Endometrium (tissue), 2 donors: ENCODE data around the gene SIPA1L3.

Experiments used
- FAIRE-seq: peaks from 2 replicates; lab custom pipeline; 2012; peaks lifted over from hg19 to GRCh38; lab: Jason Lieb, UNC
- donor health status: control.
- donor health status: control.

Gene SIPA1L3

DNA sequence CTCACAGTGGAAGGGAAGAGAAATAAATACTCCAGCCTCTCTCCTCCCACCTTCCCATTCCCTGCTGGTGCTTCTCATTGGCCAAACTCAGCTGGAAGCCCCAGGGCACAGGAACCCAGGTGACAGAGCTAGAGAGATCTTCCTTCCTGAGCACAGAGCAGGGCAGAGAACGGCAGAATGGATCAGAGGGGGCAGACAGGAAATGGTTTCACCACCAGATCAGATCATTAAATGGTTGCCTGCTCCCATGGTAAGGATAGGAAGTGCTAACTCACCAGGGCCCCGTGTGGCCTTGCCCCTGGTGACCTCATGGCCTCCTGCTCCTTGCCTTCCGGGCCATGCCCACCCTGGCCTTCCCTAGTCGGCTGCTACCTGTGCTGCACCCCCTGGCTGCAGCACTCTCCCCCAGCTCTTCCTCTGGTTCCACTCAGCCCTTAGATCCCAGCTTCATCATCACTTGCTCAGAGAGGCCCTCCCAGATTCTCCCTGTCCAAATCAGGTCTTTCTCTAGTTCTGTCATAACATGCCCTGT is 208.3 kb downstream of the SIPA1L3 start:
- FAIRE-seq, result no peak

DNA sequence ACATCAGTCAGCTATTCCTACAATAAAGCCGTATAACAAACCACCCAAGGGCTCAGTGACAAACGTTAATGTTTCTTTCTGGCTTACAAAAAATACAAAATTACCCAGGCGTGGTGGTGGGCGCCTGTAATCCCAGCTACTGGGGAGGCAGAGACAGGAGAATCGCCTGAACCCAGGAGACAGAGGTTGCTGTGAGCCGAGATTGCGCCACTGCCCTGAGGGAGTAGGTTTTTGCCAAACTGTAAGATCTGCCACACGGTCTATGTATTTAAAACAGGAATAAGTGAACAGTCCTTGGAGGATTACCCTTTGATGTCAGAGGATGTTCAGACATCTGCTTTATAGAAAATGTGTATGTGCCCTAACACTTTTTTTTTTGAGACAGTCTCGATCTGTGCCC is 211.2 kb downstream of the SIPA1L3 start:
- FAIRE-seq, result no peak

DNA sequence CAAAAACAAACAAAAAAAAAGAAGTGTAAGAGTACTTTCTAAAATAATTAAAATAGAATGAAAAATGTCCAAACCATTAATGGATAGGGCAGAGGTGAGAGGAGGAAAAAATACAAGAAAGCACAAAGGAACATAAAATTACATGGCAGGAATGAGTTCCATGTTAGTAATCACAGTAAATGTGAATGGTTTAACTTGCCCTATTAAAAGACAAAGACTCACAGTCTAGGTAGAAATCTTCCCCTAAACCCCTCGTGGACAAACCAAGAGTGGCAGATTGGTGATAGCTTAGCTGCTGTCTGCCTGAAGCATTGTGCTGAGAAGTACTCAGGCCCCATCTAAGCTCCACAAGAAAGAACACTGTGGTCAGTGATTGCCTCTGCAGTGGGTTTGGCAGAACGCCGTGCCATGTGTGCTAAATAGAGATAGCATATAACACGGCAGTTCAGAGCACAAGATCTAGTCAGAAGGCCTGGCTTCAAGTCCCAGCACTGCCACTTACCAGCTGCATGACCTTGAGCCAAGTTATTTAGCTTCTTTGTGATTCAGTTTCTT is 213.5 kb downstream of the SIPA1L3 start:
- FAIRE-seq, result no peak

GRCh38 chr19:38122402-38123093 is 215.5 kb downstream of the SIPA1L3 start:
- no peak for FAIRE-seq

GRCh38 chr19:38125238-38125637 is 218.2 kb downstream of the SIPA1L3 start:
- FAIRE-seq, result no peak

DNA sequence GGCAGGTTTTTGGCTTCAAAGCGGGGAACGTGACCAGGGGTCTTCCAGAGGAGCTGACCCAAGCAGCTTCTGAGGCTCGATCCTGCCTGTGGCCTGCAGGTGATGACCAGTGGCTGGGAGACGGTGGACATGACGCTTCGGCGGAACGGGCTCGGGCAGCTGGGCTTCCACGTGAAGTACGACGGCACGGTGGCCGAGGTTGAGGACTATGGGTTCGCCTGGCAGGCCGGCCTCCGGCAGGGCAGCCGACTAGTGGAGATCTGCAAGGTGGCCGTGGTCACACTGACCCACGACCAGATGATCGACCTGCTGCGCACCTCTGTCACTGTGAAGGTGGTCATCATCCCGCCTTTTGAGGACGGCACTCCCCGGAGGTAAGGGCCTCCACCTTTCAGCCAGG is 223.4 kb downstream of the SIPA1L3 start:
- no peak for FAIRE-seq

DNA sequence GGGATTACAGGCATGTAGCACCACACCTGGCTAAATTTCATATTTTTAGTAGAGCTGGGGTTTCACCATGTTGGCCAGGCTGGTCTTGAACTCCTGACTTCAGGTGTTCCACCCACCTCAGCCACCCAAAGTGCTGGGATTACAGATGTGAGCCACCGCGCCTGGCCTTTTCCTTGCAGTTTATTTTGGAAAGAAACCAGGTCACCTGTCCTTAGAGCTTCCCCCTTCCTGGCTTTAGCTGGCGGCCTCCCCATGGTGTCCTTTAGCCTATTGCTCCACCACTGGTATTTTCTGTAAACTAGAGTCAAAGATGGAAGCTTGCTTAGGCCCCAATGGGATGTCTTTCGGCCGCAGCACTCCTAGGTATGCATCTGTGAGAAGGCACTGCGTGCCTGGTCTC is 225.8 kb downstream of the SIPA1L3 start:
- FAIRE-seq, result no peak

- no peak for FAIRE-seq
Measured at GRCh38 chr19:38133319-38133718, 226.3 kb downstream of the SIPA1L3 start.

GRCh38 chr19:38134540-38135149 is 227.6 kb downstream of the SIPA1L3 start:
- no peak for FAIRE-seq

- no peak for FAIRE-seq
Measured at GRCh38 chr19:38135150-38135998, 228.4 kb downstream of the SIPA1L3 start.

- no peak for FAIRE-seq
Measured at GRCh38 chr19:38139122-38139521, 232.1 kb downstream of the SIPA1L3 start.

- no peak for FAIRE-seq
Measured at GRCh38 chr19:38141108-38141507, 234.1 kb downstream of the SIPA1L3 start.

- FAIRE-seq, result no peak
Measured at GRCh38 chr19:38142176-38143035, 235.4 kb downstream of the SIPA1L3 start.

DNA sequence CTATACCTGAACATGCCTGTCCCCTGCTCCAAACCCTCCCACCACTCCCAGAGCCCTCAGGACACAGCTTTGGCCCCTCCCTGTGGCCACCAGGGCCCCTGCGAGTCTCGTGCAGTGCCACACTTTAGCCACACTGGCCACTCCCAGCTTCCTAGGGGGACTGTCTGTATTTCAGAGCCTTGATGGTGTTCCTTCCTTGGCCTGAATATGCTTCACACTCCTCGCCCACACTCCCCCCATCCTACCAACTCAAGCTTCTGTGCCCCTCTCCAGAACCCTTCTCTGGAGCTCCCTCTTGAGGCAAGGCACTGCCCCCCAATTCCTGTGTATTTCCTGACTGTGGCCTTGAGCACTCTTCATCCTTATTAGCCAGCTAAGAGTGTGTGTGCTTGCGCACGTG is 236.8 kb downstream of the SIPA1L3 start:
- FAIRE-seq, result no peak

GRCh38 chr19:38144667-38145066 is 237.7 kb downstream of the SIPA1L3 start:
- no peak for FAIRE-seq

DNA sequence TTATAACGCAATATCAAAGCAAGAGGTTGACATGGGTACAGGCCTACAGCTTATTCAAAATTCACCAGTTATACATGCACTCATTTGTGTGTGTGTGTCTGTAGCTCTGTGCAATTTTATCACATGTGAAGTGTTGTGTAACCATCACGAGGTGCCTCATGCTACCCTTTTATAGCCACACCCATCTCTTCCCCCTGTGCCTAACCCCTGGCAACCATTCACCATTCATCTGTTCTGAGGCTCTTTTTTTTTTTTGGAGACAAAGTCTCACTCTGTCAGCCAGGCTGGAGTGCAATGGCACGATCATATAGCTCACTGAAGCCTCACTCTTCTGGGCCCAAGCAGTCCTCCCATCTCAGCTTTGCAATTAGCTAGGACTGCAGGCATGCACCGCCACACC is 238.6 kb downstream of the SIPA1L3 start:
- no peak for FAIRE-seq

DNA sequence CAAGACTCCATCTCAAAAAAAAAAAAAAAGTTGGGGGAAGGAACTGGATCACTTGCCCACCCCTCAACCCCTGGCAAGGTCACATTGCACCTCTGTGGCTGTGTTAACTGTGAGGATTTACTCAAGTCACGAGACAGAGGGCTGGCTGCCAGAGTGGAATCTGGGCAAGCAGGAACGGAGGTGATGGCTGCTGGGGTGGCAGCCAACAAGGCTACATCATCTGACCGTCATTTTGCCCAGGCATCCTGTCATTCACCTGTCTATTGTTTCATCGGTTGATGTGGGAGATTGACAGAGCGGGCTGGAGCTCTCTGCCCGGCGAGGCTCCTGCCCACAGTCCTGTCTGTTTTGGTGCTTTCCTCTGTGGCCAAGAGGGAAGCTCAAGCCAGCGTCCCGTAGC is 241.3 kb downstream of the SIPA1L3 start:
- FAIRE-seq, result no peak

- no peak for FAIRE-seq
Measured at GRCh38 chr19:38149661-38150061, 242.7 kb downstream of the SIPA1L3 start.

- FAIRE-seq, result no peak
Measured at GRCh38 chr19:38151242-38151641, 244.2 kb downstream of the SIPA1L3 start.

DNA sequence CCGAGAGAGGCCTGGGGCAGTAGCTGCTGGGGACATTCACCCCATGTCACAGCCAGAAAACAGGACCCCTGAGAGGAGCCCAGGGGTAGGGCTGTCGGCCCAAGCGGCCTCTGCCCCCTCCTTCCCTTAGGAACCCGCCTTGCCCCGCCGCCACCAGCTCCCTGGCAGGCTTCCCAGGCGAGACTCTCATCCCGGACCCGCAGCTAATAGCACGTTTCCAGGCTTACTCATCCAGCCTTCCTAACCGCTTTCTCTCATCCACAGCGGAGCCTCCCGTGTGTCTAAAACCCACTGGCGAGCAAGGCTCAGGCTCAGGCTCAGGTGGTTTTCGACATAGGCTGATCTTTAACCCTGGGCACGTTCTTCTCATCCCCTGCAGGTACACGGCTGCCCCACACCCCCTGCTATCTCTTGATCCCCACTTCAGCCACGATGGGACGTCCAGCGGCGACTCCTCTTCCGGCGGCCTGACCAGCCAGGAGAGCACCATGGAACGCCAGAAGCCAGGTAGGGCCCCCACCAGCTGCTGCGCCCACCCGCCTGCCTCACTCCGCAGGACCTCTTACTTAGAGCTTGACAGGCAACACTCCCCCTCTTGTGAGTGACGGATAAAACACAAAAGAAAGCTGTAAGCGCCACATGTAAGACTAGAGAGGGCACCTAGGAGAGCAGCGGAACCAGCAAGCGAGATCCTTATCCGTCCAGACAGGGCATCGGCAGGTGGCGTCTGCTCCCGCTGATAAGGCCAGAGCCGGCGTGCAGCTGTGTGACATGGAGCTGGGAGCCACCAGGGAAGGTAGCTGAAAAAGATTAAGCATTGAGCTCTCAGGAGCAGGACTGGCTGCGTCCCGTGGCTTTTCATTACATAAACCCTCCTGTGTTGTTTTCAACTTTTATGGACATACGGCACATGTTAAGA is 245.7 kb downstream of the SIPA1L3 start:
- FAIRE-seq, result no peak

DNA sequence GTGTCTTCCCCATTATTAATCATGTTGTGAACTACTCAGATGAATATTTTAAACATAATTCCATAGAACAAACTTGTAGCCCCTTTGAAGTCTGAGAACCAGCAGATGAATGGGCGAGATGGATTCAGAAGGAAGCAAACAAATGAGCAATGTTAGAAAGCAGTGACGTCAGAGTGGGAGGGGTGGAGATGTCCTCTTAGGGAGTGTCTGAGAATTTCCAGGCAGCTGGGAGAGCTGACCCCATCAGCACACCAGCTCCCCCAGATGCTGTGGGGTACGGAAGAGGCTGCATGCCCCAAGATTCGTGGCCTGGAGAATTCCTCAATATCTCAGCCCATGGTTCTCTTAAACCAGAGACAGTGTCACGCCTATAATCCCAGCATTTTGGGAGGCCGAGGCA is 248.4 kb downstream of the SIPA1L3 start:
- no peak for FAIRE-seq
